GM12878 (cell line): ENCODE data around the gene WDFY3. TPM values are rescaled to one million over a fixed set of nuclear protein-coding genes. Genes with fewer than 3 reads are reported as not detected.

ENCODE experiments used
- ATAC-seq: fragments of 200-7000 bp; cut with Tn5 transposase; 3 replicates; pipeline ENCODE4 v1.9.1; 2020; ENCODE audit warnings: mild to moderate bottlenecking, moderate library complexity
- BruUV-seq: library from RNA; stranded (reverse); fragments of 400-500 nt; replicated peaks from 2 replicates; lab custom pipeline; 2021; lab: Mats Ljungman, UMichigan
- CTCF ChIA-PET: fragments of 300-600 bp; sonication (Branson Sonifier 250); formaldehyde crosslinking; extraction: SDS; loops from one replicate; lab custom pipeline; 2021; ENCODE audit warnings: inconsistent platforms; lab: Yijun Ruan, JAX
- POLR2A ChIA-PET: fragments of 350-600 bp; formaldehyde crosslinking; extraction: SDS; loops from one replicate; lab custom pipeline; 2021; ENCODE audit warnings: inconsistent platforms; lab: Charles Lee
- RAD21 ChIA-PET: fragments of 300-600 bp; sonication (Branson Sonifier 250); formaldehyde crosslinking; loops from one replicate; lab custom pipeline; 2023; ENCODE audit warnings: antibody characterized with exemption; ENCODE audit not compliant: unreplicated experiment; lab: Charles Lee
- SMC1A ChIA-PET: fragments of 300-600 bp; sonication (Branson Sonifier 250); formaldehyde crosslinking; loops from one replicate; lab custom pipeline; 2023; ENCODE audit not compliant: unreplicated experiment, uncharacterized antibody; lab: Charles Lee
- DNase-seq: peaks from one replicate; pipeline ENCODE4 v3.0.0-alpha.2; 2011; ENCODE audit warnings: low read depth, low spot score
- FAIRE-seq: peaks from 3 replicates; lab custom pipeline; 2011; peaks lifted over from hg19 to GRCh38; lab: Jason Lieb, UNC
- H2AFZ ChIP-seq: 2 replicates; pipeline ENCODE4 v1.6.0; 2011; ENCODE audit warnings: low read depth, low read length, control low read depth; ENCODE audit not compliant: control insufficient read depth
- H3K27ac ChIP-seq: 2 replicates; pipeline ENCODE4 v1.5.1; 2011; ENCODE audit warnings: control low read depth; ENCODE audit not compliant: control insufficient read depth, insufficient read depth
- H3K27me3 ChIP-seq, 2 experiments: replicated peaks in 1 of 2; 2 replicates each; pipeline versions ENCODE4 v1.6.0 to v1.6.1; 2011; ENCODE audit warnings: low read length in 1 of 2; ENCODE audit not compliant: control insufficient read depth in 2 of 2, insufficient read depth in 2 of 2
- H3K36me3 ChIP-seq, 2 experiments: 2 replicates each; pipeline ENCODE4 v1.5.1; 2011; ENCODE audit warnings: low read length in 1 of 2; ENCODE audit not compliant: control insufficient read depth in 2 of 2, insufficient read depth in 2 of 2
- H3K4me1 ChIP-seq: 2 replicates; pipeline ENCODE4 v1.6.1; 2011; ENCODE audit warnings: mild to moderate bottlenecking, low read length, moderate library complexity, mixed read lengths; ENCODE audit not compliant: control insufficient read depth, insufficient read depth
- H3K4me2 ChIP-seq: 2 replicates; pipeline ENCODE4 v1.6.0; 2011; ENCODE audit warnings: control low read depth; ENCODE audit not compliant: control insufficient read depth, insufficient read depth
- H3K4me3 ChIP-seq: fragments of 200-600 bp; sonication (generic); 2 replicates; pipeline ENCODE4 v1.5.1; 2016
- H3K79me2 ChIP-seq: 2 replicates; pipeline ENCODE4 v1.6.0; 2011; ENCODE audit warnings: low read length; ENCODE audit not compliant: control insufficient read depth, insufficient read depth
- H3K9ac ChIP-seq: 2 replicates; pipeline ENCODE4 v1.8.0; 2011; ENCODE audit warnings: low read length, control low read depth, mixed read lengths; ENCODE audit not compliant: control insufficient read depth, insufficient read depth
- H3K9me3 ChIP-seq: replicated peaks from 3 replicates; pipeline ENCODE4 v1.5.1; 2011; ENCODE audit warnings: mild to moderate bottlenecking, low read length; ENCODE audit not compliant: control insufficient read depth, insufficient read depth
- H4K20me1 ChIP-seq: 2 replicates; pipeline ENCODE4 v1.6.0; 2011; ENCODE audit not compliant: control insufficient read depth, insufficient read depth
- CUX1 ChIP-seq: IDR thresholded peaks from 2 replicates; pipeline ENCODE4 v1.6.1; 2012; ENCODE audit warnings: improper control_type of control experiment, low read depth, low read length; ENCODE audit not compliant: insufficient replicate concordance
- PRDM15 ChIP-seq: fragments of 450-650 bp; formaldehyde crosslinking; IDR thresholded peaks from 2 replicates; pipeline ENCODE4 v1.4.0; 2020; ENCODE audit warnings: mild to moderate bottlenecking, moderate library complexity
- SPI1 ChIP-seq: IDR thresholded peaks from 2 replicates; pipeline ENCODE4 v1.6.1; 2011; ENCODE audit warnings: low read depth, mild to moderate bottlenecking, low read length, moderate library complexity, borderline replicate concordance; ENCODE audit not compliant: insufficient read depth
- TBL1XR1 ChIP-seq: IDR thresholded peaks from 2 replicates; pipeline ENCODE4 v1.6.1; 2012; ENCODE audit warnings: low read depth, low read length, improper control_type of control experiment
- ZSCAN29 ChIP-seq: fragments of 450-650 bp; IDR thresholded peaks from 2 replicates; pipeline ENCODE4 v1.6.1; 2017; ENCODE audit warnings: mild to moderate bottlenecking, moderate library complexity
- WGBS: methylation state at CpG from one replicate; pipeline ENCODE4 v1.1.6; 2016; ENCODE audit warnings: low lambda C conversion rate; ENCODE audit not compliant: insufficient replicate concordance, insufficient coverage; ENCODE audit errors: missing lambda C conversion rate; 5-methylcytosine and 5-hydroxymethylcytosine counted together
- in situ Hi-C: fragments of 300-500 bp; cut with MboI; formaldehyde crosslinking; loops from 9 replicates; pipeline ENCODE4 v1.14.3; 2018; ENCODE audit warnings: mixed read lengths
- intact Hi-C: fragments of 100-400 bp; cut with micrococcal nuclease; formaldehyde crosslinking; loops from one replicate; pipeline ENCODE4 v1.14.2; 2022; ENCODE audit not compliant: unreplicated experiment
- polyA plus RNA-seq, 11 experiments: library from polyadenylated mRNA; depleted of rRNA in 4 of 11; unstranded in 6 of 11; stranded (reverse) in 5 of 11; fragments of >200 nt; fragmentation: Nextera tagmentation in 4 of 11; fragmentation: Illumina TruSeq in 1 of 11; extraction: Ambion mirVana in 4 of 11; extraction: Trizol in 1 of 11; gene quantifications; 1 replicate in 1 of 11; 2 replicates in 10 of 11; pipeline versions ENCODE4 v1.2.1 to v1.2.3, GENCODE V29; 2011 to 2016; ENCODE audit warnings: inconsistent platforms in 2 of 11, missing spikeins in 2 of 11, low read depth in 1 of 11
- total RNA-seq, 4 experiments: library from RNA; depleted of rRNA in 3 of 4; stranded (reverse); fragments of >200 nt in 3 of 4; fragmentation: Illumina TruSeq in 1 of 4; extraction: Trizol in 1 of 4; gene quantifications; 2 replicates each; pipeline versions ENCODE4 v1.2.1 to v1.2.3, GENCODE V29; 2013 to 2021
- TF ChIP-seq, protein P1 (sequence below): fragments of 450-650 bp; IDR thresholded peaks from 2 replicates; pipeline ENCODE4 v1.6.1; 2018; ENCODE audit warnings: borderline replicate concordance, mild to moderate bottlenecking; ENCODE audit not compliant: partially characterized antibody

The WDFY3 gene
- total and polyA plus RNA-seq, 10 of the 15 experiments (the other 5 are each of a cell fraction or from before 2014, with no cell fraction given), result 0.01 to 0.23 (median 0.12) TPM; not detected in 2

GRCh38 chr4:84660606-84661005, 305.9 kb downstream of the WDFY3 start:
- ChIA-PET POLR2A (no interaction called here), CTCF (no interaction called here), RAD21 (no interaction called here), SMC1A (no interaction called here)
- no peaks in the 10 kb centered on the region for H3K27me3 ChIP-seq
- no peaks in the 10 kb centered on the region for H3K4me1 ChIP-seq
- H3K4me2 ChIP-seq, result no peak overlapping the region
- ATAC-seq, result no peak
- H3K4me3 ChIP-seq, result no peak overlapping the region
- intact Hi-C loops (no loop called here), in situ Hi-C loops (no loop called here)
- no peaks in the 10 kb centered on the region for H4K20me1 ChIP-seq
- whole genome bisulfite sequencing, result 25% methylated on average over 3 of the region's 3 CpGs
- H3K27ac ChIP-seq, result no peak overlapping the region
- TF ChIP-seq SPI1 (no peak), CUX1 (no peak), TBL1XR1 (no peak), PRDM15 (no peak), ZSCAN29 (no peak)
- TF ChIP-seq, protein P1, sequence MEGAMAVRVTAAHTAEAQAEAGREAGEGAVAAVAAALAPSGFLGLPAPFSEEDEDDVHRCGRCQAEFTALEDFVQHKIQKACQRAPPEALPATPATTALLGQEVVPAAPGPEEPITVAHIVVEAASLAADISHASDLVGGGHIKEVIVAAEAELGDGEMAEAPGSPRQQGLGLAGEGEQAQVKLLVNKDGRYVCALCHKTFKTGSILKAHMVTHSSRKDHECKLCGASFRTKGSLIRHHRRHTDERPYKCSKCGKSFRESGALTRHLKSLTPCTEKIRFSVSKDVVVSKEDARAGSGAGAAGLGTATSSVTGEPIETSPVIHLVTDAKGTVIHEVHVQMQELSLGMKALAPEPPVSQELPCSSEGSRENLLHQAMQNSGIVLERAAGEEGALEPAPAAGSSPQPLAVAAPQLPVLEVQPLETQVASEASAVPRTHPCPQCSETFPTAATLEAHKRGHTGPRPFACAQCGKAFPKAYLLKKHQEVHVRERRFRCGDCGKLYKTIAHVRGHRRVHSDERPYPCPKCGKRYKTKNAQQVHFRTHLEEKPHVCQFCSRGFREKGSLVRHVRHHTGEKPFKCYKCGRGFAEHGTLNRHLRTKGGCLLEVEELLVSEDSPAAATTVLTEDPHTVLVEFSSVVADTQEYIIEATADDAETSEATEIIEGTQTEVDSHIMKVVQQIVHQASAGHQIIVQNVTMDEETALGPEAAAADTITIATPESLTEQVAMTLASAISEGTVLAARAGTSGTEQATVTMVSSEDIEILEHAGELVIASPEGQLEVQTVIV, result no peak
- BruUV-seq, result no TSS peak
- FAIRE-seq, result no peak
- no peak for DNase-seq
- no peak overlapping the region for H2AFZ ChIP-seq
- no peaks in the 10 kb centered on the region for H3K36me3 ChIP-seq
- H3K79me2 ChIP-seq, result no peaks in the 10 kb centered on the region
- H3K9me3 ChIP-seq, result no peaks in the 10 kb centered on the region
- H3K9ac ChIP-seq, result no peak overlapping the region
